Muscle layer of colon (tissue), 2 donors: ENCODE data around the gene BET1L.
"Not testable (repeated sequence)": the region's sequence is repeated elsewhere in the genome, so short reads cannot be mapped to it uniquely, and the experiment has no call there.

Experiments
- H3K27ac ChIP-seq: one replicate; pipeline ENCODE4 v1.7.0; 2013; ENCODE audit warnings: low read depth, mild to moderate bottlenecking, low read length, moderate library complexity
- H3K27me3 ChIP-seq, 2 donors: one replicate each; pipeline ENCODE4 v1.7.0; 2013; ENCODE audit warnings: low read length in 2 of 2, mild to moderate bottlenecking in 2 of 2; ENCODE audit not compliant: insufficient read depth in 2 of 2, control insufficient read depth in 1 of 2
- H3K36me3 ChIP-seq: one replicate; pipeline ENCODE4 v1.7.0; 2013; ENCODE audit warnings: mild to moderate bottlenecking, low read length; ENCODE audit not compliant: insufficient read depth
- H3K4me1 ChIP-seq: one replicate; pipeline ENCODE4 v1.7.0; 2013; ENCODE audit warnings: mild to moderate bottlenecking, low read length; ENCODE audit not compliant: insufficient read depth
- H3K4me3 ChIP-seq, 2 donors: one replicate each; pipeline ENCODE4 v1.7.0; 2013; ENCODE audit warnings: low read length in 2 of 2, low read depth in 1 of 2, mild to moderate bottlenecking in 1 of 2, moderate library complexity in 1 of 2
- H3K9ac ChIP-seq: one replicate; pipeline ENCODE4 v1.7.0; 2013; ENCODE audit warnings: low read length
- H3K9me3 ChIP-seq: one replicate; pipeline ENCODE4 v1.7.0; 2013; ENCODE audit warnings: mild to moderate bottlenecking, low read length
- donor health status: abdominal sarcoma.
- donor health status: Adenocarcinoma of cecum.

Gene BET1L

GRCh38 chr11:241634-242033 lies 34.4 kb upstream of the BET1L start:
- Histone ChIP-seq H3K9me3 (no peaks in the 10 kb centered on the region), H3K9ac (no peak overlapping the region), H3K4me1 (peaks cover 11% of the 10 kb centered on the region), H3K4me3 (no peak overlapping the region), H3K27ac (no peak overlapping the region), H3K27me3 (no peaks in the 10 kb centered on the region), H3K36me3 (peaks cover 49% of the 10 kb centered on the region)

DNA sequence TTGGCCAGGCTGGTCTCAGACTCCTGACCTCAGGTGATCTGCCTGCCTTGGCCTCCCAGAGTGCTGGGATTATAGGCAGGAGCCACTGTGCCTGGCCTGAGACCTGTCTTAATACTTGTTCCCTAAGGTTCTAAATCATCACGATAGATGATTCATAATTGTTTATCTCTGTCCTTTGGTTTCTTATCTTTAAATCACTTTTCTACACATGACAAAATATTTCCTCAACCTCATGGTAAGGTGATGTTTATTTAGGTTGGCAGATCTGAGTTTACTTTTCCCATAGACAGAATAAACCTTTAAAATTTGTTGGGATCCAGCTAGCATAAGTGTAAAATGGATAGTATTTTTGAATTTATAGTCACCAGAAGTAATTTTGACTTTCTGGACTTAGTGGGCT lies 33.1 kb upstream of the BET1L start:
- Histone ChIP-seq H3K27me3 (no peaks in the 10 kb centered on the region), H3K9ac (no peak overlapping the region), H3K4me1 (peaks cover 11% of the 10 kb centered on the region), H3K9me3 (no peaks in the 10 kb centered on the region), H3K27ac (no peak overlapping the region), H3K36me3 (peaks cover 36% of the 10 kb centered on the region), H3K4me3 (no peak overlapping the region)

- not testable (repeated sequence) for H3K27ac ChIP-seq, H3K27me3 ChIP-seq, H3K9ac ChIP-seq, H3K9me3 ChIP-seq, H3K4me3 ChIP-seq
- Histone ChIP-seq H3K36me3 (peaks cover 18% of the 10 kb centered on the region), H3K4me1 (peaks cover 11% of the 10 kb centered on the region)
Observed at GRCh38 chr11:238346-238745, 31.1 kb upstream of the BET1L start.

DNA sequence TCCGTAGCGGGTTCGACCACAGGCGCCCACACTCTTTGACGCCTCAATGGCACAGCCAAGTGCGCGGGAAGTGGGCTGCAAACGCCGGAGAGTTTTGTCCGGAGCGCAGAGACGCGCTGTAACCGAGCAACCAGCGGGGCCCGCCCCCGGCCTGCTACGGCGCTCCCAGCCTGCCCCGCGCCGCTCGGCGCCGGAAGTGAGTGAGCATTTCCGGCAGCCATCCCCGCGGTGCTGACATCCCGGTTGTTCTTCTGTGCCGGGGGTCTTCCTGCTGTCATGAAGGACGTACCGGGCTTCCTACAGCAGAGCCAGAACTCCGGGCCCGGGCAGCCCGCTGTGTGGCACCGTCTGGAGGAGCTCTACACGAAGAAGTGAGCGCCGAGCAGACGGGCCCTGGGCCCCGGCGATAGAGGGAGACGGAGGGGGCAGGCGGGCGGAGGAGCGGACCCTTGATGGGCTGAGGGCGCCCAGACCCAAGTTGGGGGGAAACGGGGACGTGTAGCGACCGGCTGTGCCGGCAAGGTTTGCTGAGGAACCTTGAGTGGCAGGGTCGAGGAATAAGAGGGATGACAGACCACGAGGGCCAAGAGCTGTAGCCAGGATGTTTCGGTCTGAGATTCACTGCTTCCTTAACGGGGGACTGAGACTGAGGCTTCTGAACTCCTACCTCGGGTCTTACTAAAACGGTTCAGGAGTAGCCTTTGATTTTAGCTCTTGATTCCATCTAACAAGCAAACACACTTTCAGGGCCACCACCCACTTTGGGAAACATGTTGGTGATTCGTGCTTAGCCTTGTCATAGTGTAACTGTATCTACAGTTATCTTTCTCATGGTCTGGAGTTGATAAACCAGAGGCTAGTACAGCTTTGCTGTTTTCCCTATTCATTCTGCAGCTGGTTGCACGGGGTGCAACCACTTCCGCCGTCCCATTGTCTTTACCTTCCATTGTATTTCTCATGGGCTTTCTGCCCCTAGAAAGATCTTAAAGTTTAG lies 29.9 kb upstream of the BET1L start, which contains the start of gene PSMD13:
PSMD13 (plus strand) TSS at position 203 of the 994 bp plus-strand sequence; CDS start at position 277, 74 bp downstream.
- Histone ChIP-seq H3K4me3 (peak within 1 kb of the TSS; percentile 82 to 90), H3K36me3 (peaks cover 19% of the 10 kb centered on the region), H3K4me1 (peaks cover 11% of the 10 kb centered on the region), H3K9me3 (no peaks in the 10 kb centered on the region), H3K27me3 (no peaks in the 10 kb centered on the region), H3K9ac (peak within 1 kb of the TSS; percentile 88), H3K27ac (peak within 1 kb of the TSS; percentile 93)

- H3K27ac ChIP-seq: peak within 1 kb of the TSS; percentile 93
- peaks cover 11% of the 10 kb centered on the region for H3K4me1 ChIP-seq
- peak within 1 kb of the TSS; percentile 88 for H3K9ac ChIP-seq
- H3K9me3 ChIP-seq: no peaks in the 10 kb centered on the region
- H3K27me3 ChIP-seq: no peaks in the 10 kb centered on the region
- peaks cover 10% of the 10 kb centered on the region for H3K36me3 ChIP-seq
- H3K4me3 ChIP-seq: peak within 1 kb of the TSS; percentile 82 to 90
Observed at GRCh38 chr11:235997-236773, 29.0 kb upstream of the BET1L start, which contains the start of gene SIRT3. Gene SIRT3, minus strand, starts transcription at chr11:236342. Its CDS starts 14 bp downstream, at chr11:236328.

DNA sequence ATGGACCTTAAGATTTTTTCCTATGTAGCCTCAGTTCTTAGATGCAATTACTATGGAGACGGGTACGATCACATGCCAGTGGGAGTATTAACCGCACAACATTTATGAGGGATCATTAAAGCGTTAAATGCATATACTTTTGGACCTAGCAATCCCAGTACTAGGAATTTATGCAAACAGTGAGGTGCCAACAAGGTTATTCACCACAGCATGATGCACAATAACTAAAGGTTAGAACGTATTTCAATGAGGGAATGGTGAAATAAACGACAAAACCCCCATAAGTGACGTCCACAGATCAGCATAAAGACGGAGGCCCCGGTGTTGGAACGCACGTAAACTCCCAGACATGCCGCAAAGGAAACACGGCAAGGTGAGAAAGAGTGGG lies 28.4 kb upstream of the BET1L start:
- Histone ChIP-seq H3K4me3 (peak overlapping the region; percentile 66), H3K27ac (peak overlapping the region; percentile 85), H3K9me3 (no peaks in the 10 kb centered on the region), H3K36me3 (peaks cover 6% of the 10 kb centered on the region), H3K4me1 (peaks cover 11% of the 10 kb centered on the region), H3K27me3 (no peaks in the 10 kb centered on the region), H3K9ac (peak overlapping the region; percentile 88)

- peak overlapping the region; percentile 66 for H3K4me3 ChIP-seq
- peak overlapping the region; percentile 85 for H3K27ac ChIP-seq
- H3K9me3 ChIP-seq: no peaks in the 10 kb centered on the region
- no peaks in the 10 kb centered on the region for H3K27me3 ChIP-seq
- no peak overlapping the region for H3K9ac ChIP-seq
- H3K4me1 ChIP-seq: peaks cover 11% of the 10 kb centered on the region
- peaks cover 6% of the 10 kb centered on the region for H3K36me3 ChIP-seq
Observed at GRCh38 chr11:235180-235579, 28.0 kb upstream of the BET1L start.

GRCh38 chr11:232783-233565 lies 25.8 kb upstream of the BET1L start:
- peaks cover 7% of the 10 kb centered on the region for H3K4me1 ChIP-seq
- no peak overlapping the region for H3K4me3 ChIP-seq
- H3K27me3 ChIP-seq: no peaks in the 10 kb centered on the region
- H3K9me3 ChIP-seq: no peaks in the 10 kb centered on the region
- H3K9ac ChIP-seq: no peak overlapping the region
- H3K36me3 ChIP-seq: peaks cover 6% of the 10 kb centered on the region
- H3K27ac ChIP-seq: no peak overlapping the region

- H3K4me3 ChIP-seq: no peak overlapping the region
- H3K27ac ChIP-seq: no peak overlapping the region
- no peak overlapping the region for H3K9ac ChIP-seq
- no peaks in the 10 kb centered on the region for H3K9me3 ChIP-seq
- no peaks in the 10 kb centered on the region for H3K4me1 ChIP-seq
- H3K36me3 ChIP-seq: peaks cover 10% of the 10 kb centered on the region
- no peaks in the 10 kb centered on the region for H3K27me3 ChIP-seq
Observed at GRCh38 chr11:230431-230830, 23.2 kb upstream of the BET1L start.

DNA sequence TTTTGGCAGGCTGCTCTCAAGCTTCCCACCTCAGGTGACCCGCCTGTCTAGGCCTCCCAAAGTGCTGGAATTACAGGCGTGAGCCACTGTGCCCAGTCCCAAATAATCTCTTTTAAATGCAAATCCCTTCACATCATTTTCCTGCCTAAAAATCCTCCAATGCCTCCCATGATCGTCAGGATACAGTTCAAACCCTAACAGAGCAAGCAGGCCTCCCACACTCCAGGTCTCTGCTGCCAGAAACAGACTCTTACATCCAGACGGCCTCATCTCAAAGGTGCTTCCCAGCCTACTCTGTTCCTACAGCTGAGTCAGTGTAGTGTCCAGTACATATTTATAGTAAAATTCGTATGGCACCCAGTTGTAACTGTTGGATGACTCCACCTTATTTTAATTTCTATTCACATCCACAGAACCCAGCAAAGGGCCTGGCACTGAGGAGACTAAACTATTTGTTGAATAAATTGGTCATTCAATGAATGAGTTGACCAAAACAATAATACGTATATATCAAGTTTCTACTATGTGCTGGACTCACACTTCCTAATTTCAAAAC lies 20.7 kb upstream of the BET1L start:
- Histone ChIP-seq H3K27ac (no peak overlapping the region), H3K4me1 (peaks cover 4% of the 10 kb centered on the region), H3K27me3 (no peaks in the 10 kb centered on the region), H3K36me3 (peaks cover 26% of the 10 kb centered on the region), H3K9me3 (no peaks in the 10 kb centered on the region), H3K9ac (no peak overlapping the region), H3K4me3 (no peak overlapping the region)
